HL-60 (cell line): ENCODE measurements around the gene SGPP2.

Experiments used
- CTCF ChIP-seq: IDR thresholded peaks from one replicate; pipeline ENCODE4 v1.5.1; 2011; ENCODE audit warnings: low read length, control low read depth, inconsistent platforms; ENCODE audit not compliant: insufficient read depth
- POLR2AphosphoS5 ChIP-seq: IDR thresholded peaks from 2 replicates; pipeline ENCODE4 v1.6.1; 2012; ENCODE audit warnings: low read depth
- SPI1 ChIP-seq: IDR thresholded peaks from 2 replicates; pipeline ENCODE4 v1.6.1; 2012; ENCODE audit warnings: low read depth, mild to moderate bottlenecking, borderline replicate concordance

- TF ChIP-seq CTCF: no peak
- TF ChIP-seq POLR2AphosphoS5: no peak
- TF ChIP-seq SPI1: no peak
These were observed 80.4 kb downstream of the SGPP2 start for GRCh38 chr2:222504719-222505118.
